ENCODE data around the gene TSTD1.

Gene TSTD1

GRCh38 chr1:161071886-161072371 lies 33.2 kb upstream of the TSTD1 start:
- TF ChIP-seq, protein P1, sequence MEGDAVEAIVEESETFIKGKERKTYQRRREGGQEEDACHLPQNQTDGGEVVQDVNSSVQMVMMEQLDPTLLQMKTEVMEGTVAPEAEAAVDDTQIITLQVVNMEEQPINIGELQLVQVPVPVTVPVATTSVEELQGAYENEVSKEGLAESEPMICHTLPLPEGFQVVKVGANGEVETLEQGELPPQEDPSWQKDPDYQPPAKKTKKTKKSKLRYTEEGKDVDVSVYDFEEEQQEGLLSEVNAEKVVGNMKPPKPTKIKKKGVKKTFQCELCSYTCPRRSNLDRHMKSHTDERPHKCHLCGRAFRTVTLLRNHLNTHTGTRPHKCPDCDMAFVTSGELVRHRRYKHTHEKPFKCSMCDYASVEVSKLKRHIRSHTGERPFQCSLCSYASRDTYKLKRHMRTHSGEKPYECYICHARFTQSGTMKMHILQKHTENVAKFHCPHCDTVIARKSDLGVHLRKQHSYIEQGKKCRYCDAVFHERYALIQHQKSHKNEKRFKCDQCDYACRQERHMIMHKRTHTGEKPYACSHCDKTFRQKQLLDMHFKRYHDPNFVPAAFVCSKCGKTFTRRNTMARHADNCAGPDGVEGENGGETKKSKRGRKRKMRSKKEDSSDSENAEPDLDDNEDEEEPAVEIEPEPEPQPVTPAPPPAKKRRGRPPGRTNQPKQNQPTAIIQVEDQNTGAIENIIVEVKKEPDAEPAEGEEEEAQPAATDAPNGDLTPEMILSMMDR (IDR thresholded peaks at IDR 0.05; ENCODE audit: insufficient read depth, low read length, poor library complexity, severe bottlenecking), result peak; percentile 83
- Histone ChIP-seq H3K4me3 (replicated peaks; ENCODE audit: low read depth, low read length) (no peak overlapping the region), H3K27me3 (replicated peaks; ENCODE audit: control insufficient read depth, insufficient read depth, low read length) (no peaks in the 10 kb centered on the region), H3K36me3 (ENCODE audit: control insufficient read depth, insufficient read depth, low read length) (no peaks in the 10 kb centered on the region; the same call in 1 of the 2 replicates)
- peak; percentile 36 for DNase-seq (ENCODE audit: extremely low read depth, insufficient read length)

DNA sequence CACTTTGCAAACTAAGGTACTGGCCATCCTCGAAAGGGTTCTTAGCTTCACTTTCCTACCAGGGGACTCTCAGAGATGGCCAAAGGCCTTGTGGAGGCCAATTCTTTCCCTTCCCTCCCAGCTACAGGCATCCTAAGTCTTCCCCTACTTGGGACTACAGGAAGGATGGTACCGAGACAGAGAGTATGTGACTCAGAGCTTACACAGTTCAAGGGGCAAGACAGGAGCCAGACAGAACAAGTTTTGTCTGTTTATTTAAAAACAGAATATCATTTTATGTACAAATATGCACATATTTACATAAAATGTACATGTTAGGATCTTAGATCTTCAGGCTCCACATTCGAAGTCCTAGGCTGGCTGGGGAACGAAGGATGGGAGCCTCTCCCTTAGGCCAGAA lies 32.0 kb upstream of the TSTD1 start:
- Histone ChIP-seq H3K4me3 (replicated peaks; ENCODE audit: low read depth, low read length) (no peak overlapping the region), H3K27me3 (replicated peaks; ENCODE audit: control insufficient read depth, insufficient read depth, low read length) (no peaks in the 10 kb centered on the region), H3K36me3 (ENCODE audit: control insufficient read depth, insufficient read depth, low read length) (no peaks in the 10 kb centered on the region; the same call in none of the 2 replicates)
- DNase-seq (ENCODE audit: extremely low read depth, insufficient read length), result no peak
- TF ChIP-seq, protein P1 (IDR thresholded peaks at IDR 0.05; ENCODE audit: insufficient read depth, low read length, poor library complexity, severe bottlenecking), result no peak

- H3K27me3 ChIP-seq (replicated peaks; ENCODE audit: control insufficient read depth, insufficient read depth, low read length), result no peaks in the 10 kb centered on the region
- H3K36me3 ChIP-seq (ENCODE audit: control insufficient read depth, insufficient read depth, low read length), result peaks cover 3% of the 10 kb centered on the region
- TF ChIP-seq, protein P1 (IDR thresholded peaks at IDR 0.05; ENCODE audit: insufficient read depth, low read length, poor library complexity, severe bottlenecking), result no peak
- DNase-seq (ENCODE audit: extremely low read depth, insufficient read length), result peak; percentile 87
- peak within 1 kb of the TSS; percentile 100 for H3K4me3 ChIP-seq (replicated peaks; ENCODE audit: low read depth, low read length)
Measured at GRCh38 chr1:161069731-161070270, 31.0 kb upstream of the TSTD1 start, which contains the start of gene ARHGAP30. ARHGAP30 (minus strand) TSS chr1:161069891; CDS start chr1:161069624, 267 bp downstream.

DNA sequence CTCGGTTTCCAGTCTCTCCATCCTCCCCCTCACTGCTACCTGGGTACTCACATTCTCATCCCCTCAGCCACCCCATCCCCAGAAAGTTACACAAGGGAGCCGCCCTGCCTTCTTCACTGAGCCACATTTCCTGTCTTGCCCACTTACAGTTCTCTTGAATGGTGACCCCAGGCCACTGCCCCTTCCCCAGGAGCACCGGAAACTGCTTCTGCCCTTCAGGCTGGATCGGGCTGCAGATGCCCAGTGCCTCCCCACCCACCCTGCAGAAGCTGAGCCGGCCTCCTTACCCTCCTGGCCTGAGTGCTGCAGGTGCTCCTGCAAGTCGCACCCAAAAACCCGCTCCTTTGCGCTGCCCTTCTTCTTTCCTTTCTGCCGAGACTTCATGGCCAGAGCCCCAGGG lies 30.5 kb upstream of the TSTD1 start:
- peak overlapping the region; percentile 100 for H3K4me3 ChIP-seq (replicated peaks; ENCODE audit: low read depth, low read length)
- no peak for DNase-seq (ENCODE audit: extremely low read depth, insufficient read length)
- TF ChIP-seq, protein P1 (IDR thresholded peaks at IDR 0.05; ENCODE audit: insufficient read depth, low read length, poor library complexity, severe bottlenecking), result no peak
- no peaks in the 10 kb centered on the region for H3K27me3 ChIP-seq (replicated peaks; ENCODE audit: control insufficient read depth, insufficient read depth, low read length)
- peaks cover 5% of the 10 kb centered on the region for H3K36me3 ChIP-seq (ENCODE audit: control insufficient read depth, insufficient read depth, low read length)

DNA sequence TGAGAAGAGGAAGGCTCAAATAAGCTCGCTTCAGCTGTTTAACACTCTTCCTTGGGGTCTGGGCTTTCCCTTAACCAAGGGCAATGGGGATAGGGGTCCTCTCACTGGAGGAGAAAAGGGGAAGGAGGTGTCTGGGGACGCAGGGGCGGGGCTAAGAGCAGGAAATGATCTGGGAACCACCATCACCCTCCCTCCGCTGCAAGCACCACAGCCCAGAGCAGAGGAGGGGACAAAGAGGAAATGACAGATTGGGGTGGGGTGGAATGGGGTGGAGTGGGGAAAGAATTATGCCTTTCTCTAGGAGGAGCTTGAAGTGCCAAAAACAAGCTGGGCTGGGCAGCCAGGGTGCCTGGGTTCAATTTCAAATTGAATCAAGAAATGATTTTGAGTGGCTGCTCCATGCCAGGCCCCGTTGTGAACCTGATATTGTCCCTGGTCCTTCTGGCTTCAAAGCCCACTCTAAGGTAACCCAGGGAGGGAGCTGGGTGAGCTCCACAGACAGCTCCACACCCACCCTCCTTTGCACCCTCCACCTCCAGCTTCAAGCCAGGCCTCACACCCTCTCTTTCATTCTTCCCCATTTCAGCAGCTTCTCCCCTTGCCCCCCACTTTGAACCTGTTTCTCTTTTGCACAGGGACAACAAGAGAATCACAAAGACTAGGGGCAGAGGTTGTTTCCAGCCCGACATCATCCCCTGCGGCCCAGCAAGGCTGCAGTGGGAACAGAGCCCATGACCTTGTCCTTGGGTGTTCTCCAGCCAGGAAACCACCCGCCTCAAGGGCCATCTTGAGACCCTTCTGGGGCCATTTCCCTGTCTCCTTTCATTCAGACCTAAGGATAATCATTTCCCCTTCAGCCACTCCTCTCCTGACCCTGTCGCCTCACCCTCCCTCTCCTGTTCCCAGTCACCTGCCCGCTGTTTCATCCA lies 29.8 kb upstream of the TSTD1 start:
- Histone ChIP-seq H3K36me3 (ENCODE audit: control insufficient read depth, insufficient read depth, low read length) (peaks cover 5% of the 10 kb centered on the region), H3K4me3 (replicated peaks; ENCODE audit: low read depth, low read length) (peak overlapping the region; percentile 100), H3K27me3 (replicated peaks; ENCODE audit: control insufficient read depth, insufficient read depth, low read length) (no peaks in the 10 kb centered on the region)
- DNase-seq (ENCODE audit: extremely low read depth, insufficient read length), result peak; percentile 78
- TF ChIP-seq, protein P1 (IDR thresholded peaks at IDR 0.05; ENCODE audit: insufficient read depth, low read length, poor library complexity, severe bottlenecking), result no peak
